HG03159 (cell line): Measurements from ENCODE around the gene CHDH.

Experiments used
- ATAC-seq: cut with Tn5 transposase; IDR thresholded peaks from one replicate; pipeline ENCODE4 v1.9.1; 2021; ENCODE audit warnings: mild to moderate bottlenecking, moderate library complexity; ENCODE audit not compliant: unreplicated experiment

Gene CHDH

DNA sequence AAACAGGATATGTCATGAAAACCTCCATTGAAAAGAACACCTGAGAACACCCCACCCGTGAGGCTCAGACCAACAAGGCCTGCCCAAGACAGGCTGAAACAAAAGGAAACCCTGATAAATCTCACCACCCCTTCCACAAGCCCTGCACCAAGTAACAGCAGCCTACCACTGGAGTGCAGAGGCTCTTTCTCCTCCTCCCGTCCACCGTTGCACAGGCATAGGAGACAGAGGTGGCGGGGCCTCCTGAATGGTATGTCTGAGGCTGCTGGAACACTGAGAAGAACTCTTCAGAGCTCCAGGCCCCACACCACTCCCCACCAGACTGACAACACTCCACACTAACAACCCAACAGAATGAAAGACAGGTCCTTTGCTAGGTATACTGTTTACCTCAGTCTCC lies 21.4 kb downstream of the CHDH start:
- ATAC-seq, result no peak

DNA sequence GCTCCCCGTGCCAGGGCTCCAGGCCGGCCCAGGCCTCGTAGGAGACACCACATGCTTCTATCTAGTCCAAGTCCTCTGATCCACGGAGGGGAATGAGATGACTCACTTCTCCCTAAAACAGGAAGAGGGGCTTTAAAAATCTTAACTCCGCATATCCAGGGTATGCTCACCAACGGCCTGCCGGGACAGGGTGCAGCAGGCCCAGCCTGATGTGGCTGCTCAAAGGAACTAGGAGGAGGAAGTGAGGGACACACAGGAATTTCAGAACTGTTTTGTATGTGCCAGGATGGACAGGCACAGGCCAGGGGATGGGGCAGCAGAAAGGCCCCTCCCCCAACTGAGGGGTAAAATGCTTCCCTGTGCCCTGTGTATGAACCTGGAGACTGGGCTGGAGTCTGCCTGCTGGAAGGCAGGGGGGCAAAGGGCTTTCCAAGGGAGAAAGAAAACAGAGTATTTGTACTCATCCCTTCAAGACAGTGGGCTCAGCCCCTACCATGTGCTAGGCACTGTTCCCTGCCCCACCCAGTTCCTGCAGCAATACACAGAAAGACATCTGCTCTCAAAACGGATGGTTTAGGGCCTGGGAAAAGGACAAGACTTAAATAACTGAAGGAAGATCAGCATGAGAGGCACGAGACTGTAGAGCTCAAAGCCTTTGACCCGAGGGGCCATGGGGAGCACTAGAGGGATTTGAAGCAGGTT lies 22.1 kb downstream of the CHDH start:
- no peak for ATAC-seq

DNA sequence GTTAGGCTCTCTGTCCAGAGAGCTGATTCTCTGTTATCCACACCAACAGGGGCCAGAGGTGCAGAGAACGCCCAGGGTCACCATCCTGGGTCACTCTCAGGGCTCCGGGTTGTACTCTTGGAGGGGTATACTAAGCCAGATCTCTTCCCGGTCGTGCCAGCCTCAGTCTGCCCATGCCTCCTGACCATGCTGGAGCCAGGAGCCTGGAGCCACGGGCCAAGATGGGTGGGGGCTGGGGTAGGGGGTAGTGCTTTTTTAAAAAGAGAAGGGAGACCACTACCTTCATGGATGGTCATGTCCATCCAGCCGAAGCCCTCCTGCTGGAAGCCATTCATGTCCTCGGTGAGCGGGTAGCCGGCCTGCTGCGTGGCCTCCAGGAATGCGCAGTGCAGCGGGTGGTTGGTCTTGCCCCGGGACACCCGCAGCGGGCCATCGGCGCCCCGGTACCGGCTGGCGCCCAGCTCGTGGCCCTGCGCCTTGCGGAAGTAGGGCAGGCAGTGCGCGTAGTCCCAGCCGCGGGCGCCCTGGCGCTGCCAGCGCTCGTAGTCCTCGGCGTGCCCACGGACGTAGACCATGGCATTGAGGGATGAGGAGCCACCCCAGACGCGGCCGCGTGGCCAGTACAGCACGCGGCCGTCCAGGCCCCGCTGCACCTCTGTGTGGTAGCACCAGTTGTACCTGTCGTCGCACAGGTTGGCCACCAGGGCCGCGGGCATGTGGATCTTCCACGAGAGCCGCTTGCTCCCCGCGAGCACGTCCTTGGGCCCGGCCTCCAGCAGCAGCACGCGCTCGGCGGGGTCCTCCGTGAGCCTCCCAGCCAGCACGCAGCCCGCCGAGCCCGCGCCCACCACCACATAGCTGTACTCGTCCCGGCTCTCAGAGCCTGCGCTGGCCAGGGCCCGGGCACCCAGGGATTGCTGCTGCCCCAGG lies 22.9 kb downstream of the CHDH start:
- no peak for ATAC-seq

DNA sequence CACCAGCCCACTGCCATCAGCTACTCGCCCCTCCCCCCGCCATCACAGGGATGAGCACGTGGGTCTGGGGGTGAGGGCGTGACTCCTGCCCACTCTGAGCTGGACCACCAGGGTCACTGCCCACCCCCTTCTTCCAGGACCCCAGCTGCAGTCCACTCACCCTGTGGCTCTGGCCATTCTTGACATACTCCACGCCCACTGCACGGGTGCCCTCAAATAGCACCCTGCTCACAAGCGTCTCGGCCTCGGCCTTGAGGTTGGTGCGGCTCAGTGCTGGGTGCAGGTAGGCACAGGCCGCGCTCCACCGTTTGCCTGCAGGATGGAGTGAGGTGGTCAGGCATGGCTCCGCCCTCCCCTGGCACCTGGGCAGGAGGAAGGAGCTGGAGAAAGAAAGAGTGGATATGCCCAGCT lies 23.9 kb downstream of the CHDH start:
- no peak for ATAC-seq

DNA sequence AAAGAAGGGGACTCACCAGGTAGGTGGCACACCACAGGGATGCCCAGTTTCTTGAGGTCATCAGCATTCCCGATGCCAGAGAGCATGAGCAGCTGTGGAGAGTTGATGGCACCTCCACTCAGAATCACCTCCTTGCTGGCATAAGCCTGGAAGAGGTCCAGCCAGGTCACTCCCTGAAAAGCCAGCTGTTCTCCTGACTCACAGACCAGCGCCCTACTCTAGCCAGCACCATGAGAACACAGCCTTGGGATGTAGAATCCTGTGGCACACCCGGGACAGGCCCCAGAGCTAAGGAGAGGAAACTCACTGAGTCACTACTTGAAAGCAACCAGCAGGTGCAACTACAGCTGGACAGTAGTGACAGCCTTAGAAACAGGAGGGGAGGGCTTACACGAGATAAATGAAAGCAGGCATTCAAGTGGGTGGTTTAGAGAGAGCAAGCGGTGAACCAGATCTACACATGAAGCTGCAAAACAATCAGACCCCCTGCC lies 24.5 kb downstream of the CHDH start:
- ATAC-seq, result no peak

DNA sequence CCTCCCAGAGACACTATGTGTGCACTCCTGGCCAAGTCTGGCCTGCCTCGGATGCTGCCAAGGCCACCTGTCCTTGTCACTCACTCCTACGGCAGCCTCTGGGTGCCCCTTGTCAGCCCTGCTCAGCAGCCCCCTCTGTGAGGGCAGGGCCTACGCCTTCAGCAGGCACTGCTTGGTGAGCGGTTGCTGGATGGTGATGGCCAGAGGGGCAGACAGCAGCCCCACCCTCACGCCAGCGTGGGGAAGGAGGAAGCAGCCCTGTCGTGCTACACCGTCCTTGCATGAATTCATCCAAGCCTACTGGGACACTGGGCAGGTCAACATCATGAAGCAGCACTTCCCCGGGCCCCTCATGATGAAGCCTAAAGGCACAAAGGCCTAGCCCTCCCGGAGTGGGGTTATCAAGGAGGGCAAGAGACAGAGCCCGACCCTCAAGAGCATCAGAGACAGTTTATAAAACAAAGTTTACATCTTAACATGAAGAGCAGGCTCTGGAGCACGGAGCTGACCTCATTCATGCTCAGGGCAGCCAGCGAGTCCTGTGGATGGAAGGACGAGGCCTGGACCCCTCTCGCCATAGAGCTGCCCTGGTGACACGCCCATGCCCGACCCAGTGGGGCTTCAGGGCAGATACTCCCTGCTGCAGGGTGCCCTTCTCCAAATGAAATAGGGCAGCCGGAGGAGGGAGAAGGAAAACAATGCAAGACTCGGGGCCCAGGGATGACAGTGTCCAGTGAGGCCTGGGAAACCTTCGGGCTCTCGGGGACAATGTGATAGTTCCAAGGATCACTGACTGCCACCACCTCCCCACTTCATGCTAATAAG lies 25.3 kb downstream of the CHDH start:
- ATAC-seq, result no peak

DNA sequence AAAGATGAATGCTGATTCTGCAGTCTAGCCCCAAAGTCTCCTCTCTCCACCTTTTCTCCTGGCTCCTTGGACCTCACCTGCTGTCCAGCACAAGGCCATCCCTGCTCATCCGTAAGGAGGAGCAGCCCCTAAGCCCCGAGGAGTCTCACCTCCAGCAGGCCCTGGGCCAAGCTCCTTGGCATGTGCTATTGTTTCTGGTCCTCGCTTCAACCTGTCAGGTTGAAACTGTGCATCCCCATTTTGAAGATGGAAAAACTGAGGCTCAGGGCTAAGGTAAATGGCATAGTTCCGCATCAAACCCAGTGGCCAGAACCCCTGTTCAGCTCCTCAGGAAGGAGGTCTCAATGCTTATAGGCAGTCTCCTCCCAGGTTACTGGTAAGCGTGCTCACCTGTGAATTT lies 26.1 kb downstream of the CHDH start:
- ATAC-seq, result no peak

DNA sequence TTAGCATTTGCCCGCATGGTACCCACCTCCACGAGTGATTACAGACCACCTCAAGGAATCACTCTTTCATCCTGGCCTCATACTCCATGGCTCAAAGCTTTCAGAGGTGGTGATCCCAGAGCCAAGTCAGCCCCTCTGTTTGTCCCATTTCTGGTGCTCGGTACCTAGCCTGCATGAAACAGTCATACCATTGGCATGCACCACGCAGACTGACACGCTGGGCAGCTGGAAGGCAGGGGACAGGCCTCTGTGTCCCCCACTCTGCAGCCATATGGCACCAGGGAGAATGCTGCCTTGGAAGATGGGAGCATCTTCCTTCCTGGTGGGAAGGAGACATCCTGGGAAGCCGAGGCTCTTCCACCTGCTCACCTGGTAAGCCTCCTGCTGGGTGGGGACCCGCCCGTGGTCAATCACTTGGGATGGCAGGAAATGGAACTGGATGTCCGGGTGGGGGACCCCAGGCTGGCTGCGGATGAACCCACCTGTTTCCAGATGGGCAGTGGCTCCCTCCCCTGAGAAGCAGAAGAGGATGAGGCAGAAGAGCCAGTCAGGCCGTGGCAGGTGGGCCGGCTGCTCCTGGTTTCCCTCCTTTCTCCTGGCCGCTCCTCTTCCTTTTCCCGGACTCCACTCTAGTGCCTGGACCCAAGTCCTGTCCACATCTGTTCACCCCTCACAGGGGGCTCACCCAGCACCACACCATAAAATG lies 26.9 kb downstream of the CHDH start:
- no peak for ATAC-seq

DNA sequence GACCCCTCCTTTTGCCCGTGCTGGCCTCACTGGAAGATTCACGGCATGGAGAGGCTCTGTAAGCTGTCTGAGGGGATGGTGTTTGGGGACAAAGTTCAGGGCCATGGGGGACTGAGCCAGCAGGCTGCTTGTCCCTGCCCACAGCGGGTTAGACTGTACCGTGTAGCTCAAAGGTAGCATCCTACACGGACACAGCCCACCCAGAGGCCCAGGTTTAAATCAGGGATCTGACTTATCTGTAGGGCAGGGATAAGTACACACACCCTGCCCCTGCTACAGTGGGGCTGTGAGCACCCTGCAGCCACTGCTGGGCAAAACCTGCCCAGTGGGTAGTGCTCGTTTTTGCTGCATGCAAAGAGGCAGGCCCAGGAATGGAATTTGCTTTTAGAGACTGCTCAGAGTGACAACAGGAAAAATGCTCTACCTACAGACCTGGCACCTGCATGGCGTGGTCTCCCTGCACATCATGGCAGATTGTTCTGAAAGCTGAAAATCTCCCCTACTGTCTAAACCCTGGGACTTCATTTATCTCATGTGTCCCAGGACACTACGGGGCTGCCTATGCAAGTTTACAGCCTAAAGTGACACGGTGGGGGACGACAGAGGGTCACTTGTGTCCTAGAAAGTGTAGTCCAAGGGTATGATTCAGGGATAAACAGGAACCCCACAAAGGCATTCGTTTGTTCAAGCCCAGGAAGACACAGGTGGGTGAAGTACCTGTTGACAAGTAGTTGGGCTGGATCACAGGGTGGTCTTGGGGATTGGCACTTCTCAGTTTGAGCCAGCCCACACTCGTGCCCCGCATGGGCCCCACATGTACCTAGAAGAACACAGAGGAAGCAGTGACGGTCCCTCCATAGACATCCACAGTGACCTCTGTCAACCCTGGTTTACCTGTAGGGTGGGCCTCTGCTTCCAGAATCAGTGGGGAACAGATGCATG lies 27.7 kb downstream of the CHDH start:
- no peak for ATAC-seq

DNA sequence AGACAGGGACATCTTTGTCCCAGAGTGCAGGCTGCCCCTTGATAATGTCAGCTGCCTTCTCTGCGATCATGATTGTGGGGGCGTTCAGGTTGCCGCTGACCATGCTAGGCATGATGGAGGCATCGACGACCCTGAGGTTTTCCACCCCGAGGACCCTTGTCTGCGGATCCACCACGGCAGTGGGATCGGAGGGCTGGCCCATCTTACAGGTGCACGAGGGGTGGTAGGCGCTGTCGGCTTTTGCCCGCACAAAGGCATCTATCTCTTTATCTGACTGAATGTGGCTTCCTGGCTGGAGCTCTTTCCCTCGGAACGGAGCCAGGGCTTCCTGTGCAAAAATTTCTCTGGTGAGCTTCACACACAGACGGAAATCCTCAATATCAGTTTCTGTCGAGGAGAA lies 28.4 kb downstream of the CHDH start:
- ATAC-seq, result no peak

DNA sequence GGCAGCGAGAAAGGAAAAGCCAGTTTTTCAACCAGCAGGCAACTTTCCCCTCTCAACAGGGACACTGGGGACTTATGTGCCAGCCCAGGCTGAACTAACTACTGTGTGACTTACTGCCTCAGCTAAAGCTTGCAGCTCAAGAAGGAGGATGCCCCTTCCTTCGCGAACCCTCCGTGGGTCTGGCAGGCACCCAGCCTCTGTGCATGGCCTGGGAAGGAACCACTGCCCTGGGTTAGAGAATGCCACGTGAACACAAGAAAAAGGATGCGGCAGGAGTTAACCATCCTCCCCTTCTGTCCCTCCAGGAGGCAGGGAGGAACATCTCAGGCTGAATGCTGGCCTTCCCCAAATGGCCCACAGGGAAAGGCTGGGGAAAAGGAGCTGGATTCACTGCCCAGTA lies 29.0 kb downstream of the CHDH start:
- no peak for ATAC-seq

DNA sequence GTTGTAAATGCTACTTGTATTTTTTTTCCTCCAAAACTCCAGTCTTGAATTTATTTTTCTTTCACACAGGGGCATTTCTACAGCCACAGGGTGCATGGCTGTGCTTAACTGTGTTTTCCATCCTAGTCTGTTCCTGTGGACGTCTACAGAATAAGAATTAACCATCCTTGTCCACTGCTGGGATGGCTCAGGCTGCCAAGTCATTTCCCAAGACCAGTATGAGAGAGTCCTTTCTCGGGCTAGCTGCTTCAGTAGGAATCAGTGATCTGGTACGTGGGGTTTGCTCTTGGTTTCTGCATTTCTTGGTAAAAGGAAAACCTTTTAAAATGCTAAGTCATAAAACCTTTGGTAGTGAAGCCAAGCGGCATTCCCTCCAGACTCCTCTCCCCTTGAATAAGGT lies 29.8 kb downstream of the CHDH start:
- ATAC-seq, result no peak

DNA sequence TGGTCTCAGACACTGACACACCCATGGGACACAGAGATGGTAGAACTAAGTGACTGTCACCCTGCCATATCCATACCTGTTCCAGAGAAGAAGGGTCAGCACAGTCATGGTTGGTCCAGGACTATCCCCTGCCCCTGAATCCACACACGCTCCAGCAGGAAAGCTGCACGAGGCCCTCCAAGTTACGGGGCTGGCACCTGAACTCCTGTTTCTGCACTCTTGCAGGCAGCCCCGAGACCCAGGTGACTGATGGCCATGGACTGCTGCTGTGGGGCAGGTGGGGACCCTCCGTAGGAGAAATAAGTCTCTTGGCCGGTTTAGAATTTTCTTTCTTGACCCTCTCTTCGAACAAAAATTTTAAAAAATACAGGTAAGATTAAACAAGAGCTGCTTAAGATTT lies 30.6 kb downstream of the CHDH start:
- ATAC-seq, result no peak

DNA sequence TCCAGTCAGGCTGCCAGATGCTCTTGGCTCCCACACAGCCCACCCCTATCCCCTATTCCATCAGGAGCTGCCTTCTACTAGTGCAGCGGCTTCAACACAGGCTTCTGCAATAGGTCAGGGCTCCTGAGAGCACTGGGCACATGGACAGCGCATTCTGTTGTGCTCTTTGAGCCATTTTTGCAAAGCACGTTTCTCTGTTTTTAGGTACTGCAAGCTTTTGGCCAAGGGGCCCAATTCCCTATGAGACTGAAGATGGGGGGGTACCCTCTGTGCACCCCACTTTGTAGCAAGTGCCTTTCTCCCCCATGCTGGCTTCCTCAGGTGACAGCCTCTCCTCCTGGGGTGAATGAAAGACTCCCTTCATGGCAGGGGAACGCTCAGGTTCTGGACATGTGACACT lies 31.2 kb downstream of the CHDH start:
- ATAC-seq, result no peak

DNA sequence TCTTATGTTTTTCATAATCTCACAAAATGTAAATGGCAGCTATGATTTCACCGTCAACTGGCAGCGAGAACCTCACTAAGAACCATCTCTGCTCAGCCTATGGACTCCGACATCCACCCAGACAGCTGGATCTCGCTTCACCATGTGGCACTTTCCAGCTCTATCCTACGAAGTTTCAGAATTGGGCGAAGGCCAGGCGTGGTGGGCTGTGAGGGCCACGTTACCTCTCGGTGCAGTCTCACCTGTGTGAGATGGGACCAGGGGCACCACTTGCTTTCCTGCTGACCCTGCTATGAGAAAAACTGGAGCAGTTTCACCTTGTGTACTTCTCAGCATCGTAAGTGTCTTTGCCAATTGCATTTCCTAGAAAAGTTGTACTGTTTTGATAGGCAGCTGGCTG lies 32.3 kb downstream of the CHDH start:
- ATAC-seq, result no peak

DNA sequence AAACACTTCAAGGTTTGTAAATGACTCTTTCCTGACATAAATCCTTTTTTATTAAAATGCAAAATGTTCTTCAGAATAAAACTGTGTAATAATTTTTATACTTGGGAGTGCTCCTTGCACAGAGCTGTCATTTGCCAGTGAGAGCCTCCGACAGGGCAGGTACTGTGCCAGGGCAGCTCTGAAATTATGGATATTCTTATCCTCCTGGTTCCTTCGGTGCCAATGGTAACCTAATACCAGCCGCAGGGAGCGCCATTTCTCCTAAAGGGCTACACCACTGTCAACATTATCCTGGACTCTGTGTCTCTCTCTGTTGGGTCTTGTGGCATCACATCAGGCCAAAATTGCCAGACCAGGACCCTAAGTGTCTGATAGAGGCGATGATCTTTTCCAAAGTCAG lies 33.0 kb downstream of the CHDH start:
- ATAC-seq, result no peak

DNA sequence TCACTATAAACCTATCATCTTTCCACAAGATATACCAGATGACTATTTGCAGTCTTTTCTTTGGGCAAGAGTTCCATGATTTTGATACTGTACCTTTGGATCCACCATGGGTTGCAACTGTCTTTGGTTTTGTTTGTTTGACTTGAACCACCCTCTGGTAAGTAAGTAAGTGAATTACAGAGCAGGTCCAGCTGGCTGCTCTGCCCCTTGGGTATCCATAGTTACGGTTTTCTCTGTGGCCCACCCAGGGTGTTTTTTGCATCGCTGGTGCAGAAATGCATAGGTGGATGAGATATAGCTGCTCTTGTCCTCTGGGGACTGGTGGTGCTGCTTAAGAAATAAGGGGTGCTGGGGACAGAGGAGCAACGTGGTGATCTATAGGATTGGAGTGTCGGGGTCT lies 33.8 kb downstream of the CHDH start:
- ATAC-seq, result no peak

DNA sequence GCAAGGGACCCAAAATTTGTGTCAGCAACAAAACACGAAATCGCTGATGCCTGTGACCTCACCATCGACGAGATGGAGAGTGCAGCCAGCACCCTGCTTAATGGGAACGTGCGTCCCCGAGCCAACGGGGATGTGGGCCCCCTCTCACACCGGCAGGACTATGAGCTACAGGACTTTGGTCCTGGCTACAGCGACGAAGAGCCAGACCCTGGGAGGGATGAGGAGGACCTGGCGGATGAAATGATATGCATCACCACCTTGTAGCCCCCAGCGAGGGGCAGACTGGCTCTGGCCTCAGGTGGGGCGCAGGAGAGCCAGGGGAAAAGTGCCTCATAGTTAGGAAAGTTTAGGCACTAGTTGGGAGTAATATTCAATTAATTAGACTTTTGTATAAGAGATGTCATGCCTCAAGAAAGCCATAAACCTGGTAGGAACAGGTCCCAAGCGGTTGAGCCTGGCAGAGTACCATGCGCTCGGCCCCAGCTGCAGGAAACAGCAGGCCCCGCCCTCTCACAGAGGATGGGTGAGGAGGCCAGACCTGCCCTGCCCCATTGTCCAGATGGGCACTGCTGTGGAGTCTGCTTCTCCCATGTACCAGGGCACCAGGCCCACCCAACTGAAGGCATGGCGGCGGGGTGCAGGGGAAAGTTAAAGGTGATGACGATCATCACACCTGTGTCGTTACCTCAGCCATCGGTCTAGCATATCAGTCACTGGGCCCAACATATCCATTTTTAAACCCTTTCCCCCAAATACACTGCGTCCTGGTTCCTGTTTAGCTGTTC lies 34.9 kb downstream of the CHDH start:
- no peak for ATAC-seq
